Testis (tissue), 2 donors: Measurements from ENCODE around the gene GBP7.

ENCODE experiments used
- CTCF ChIP-seq, 3 experiments: fragments of 450-650 bp in 2 of 3; fragments of 200-600 bp in 1 of 3; sonication (generic) in 1 of 3; IDR thresholded peaks; one replicate each; pipeline ENCODE4 v1.5.1; 2016 to 2019; ENCODE audit warnings: antibody characterized with exemption in 3 of 3, mild to moderate bottlenecking in 2 of 3, moderate library complexity in 1 of 3
- POLR2A ChIP-seq: fragments of 450-650 bp; IDR thresholded peaks from one replicate; pipeline ENCODE4 v1.6.1; 2017; ENCODE audit warnings: antibody characterized with exemption, mild to moderate bottlenecking, moderate library complexity

- no peak for TF ChIP-seq CTCF (IDR thresholded peaks at IDR 0.05)
- TF ChIP-seq POLR2A: no peak
These were observed 10.0 kb downstream of the GBP7 start for GRCh38 chr1:89165811-89166210.
